Mesenchymal stem cell (in vitro differentiated cells and primary cell): Measurements from ENCODE around the gene CDC20B.
"Not testable (repeated sequence)": the region's sequence is repeated elsewhere in the genome, so short reads cannot be mapped to it uniquely, and the experiment has no call there.

Experiments
- DNase-seq: peaks from one replicate; pipeline ENCODE4 v3.0.0-alpha.2; 2013
- H2AFZ ChIP-seq: one replicate; pipeline ENCODE4 v1.6.1; 2013; ENCODE audit warnings: low read depth, mild to moderate bottlenecking, control low read depth, inconsistent platforms, low read length, moderate library complexity
- H2AK5ac ChIP-seq: 2 replicates; pipeline ENCODE4 v1.6.1; 2013; ENCODE audit warnings: low read length, moderate library complexity, mild to moderate bottlenecking, inconsistent platforms; ENCODE audit not compliant: severe bottlenecking
- H2BK120ac ChIP-seq: one replicate; pipeline ENCODE4 v1.6.1; 2013; ENCODE audit warnings: low read depth, mild to moderate bottlenecking, inconsistent platforms, low read length, moderate library complexity
- H2BK12ac ChIP-seq, 2 experiments: one replicate each; pipeline ENCODE4 v1.6.1; 2013; ENCODE audit warnings: inconsistent platforms in 2 of 2, low read length in 2 of 2, mild to moderate bottlenecking in 2 of 2, moderate library complexity in 2 of 2, control low read depth in 1 of 2
- H2BK15ac ChIP-seq: one replicate; pipeline ENCODE4 v1.6.1; 2013; ENCODE audit warnings: mild to moderate bottlenecking, low read depth, inconsistent platforms; ENCODE audit not compliant: poor library complexity, severe bottlenecking
- H2BK5ac ChIP-seq: 2 replicates; pipeline ENCODE4 v1.6.1; 2013; ENCODE audit warnings: low read depth, mild to moderate bottlenecking, low read length, control low read depth, inconsistent platforms; ENCODE audit not compliant: poor library complexity, severe bottlenecking
- H3K14ac ChIP-seq, 2 experiments: one replicate each; pipeline ENCODE4 v1.6.1; 2013; ENCODE audit warnings: inconsistent platforms in 2 of 2, low read length in 2 of 2, control low read depth in 1 of 2, mild to moderate bottlenecking in 1 of 2, moderate library complexity in 1 of 2
- H3K18ac ChIP-seq, 2 experiments: one replicate each; pipeline ENCODE4 v1.6.1; 2013; ENCODE audit warnings: inconsistent platforms in 2 of 2, low read length in 2 of 2, control low read depth in 1 of 2, low read depth in 1 of 2, mild to moderate bottlenecking in 1 of 2
- H3K23ac ChIP-seq, 2 experiments: one replicate each; pipeline ENCODE4 v1.6.1; 2013; ENCODE audit warnings: inconsistent platforms in 2 of 2, low read length in 2 of 2, mild to moderate bottlenecking in 2 of 2, moderate library complexity in 2 of 2, control low read depth in 1 of 2
- H3K27ac ChIP-seq: 2 replicates; pipeline ENCODE4 v1.5.1; 2013; ENCODE audit warnings: mild to moderate bottlenecking, moderate library complexity, low read length, control low read depth, inconsistent platforms; ENCODE audit not compliant: poor library complexity, severe bottlenecking
- H3K27me3 ChIP-seq, 2 experiments: 2 replicates each; pipeline versions ENCODE4 v1.6.1 to v1.7.0; 2013; ENCODE audit warnings: low read length in 2 of 2, mild to moderate bottlenecking in 2 of 2, moderate library complexity in 2 of 2, control low read depth in 1 of 2, inconsistent platforms in 1 of 2; ENCODE audit not compliant: control insufficient read depth in 1 of 2, insufficient read depth in 1 of 2
- H3K36me3 ChIP-seq, 2 experiments: 2 replicates each; pipeline versions ENCODE4 v1.6.1 to v1.7.0; 2013; ENCODE audit warnings: low read length in 2 of 2, control low read depth in 1 of 2, inconsistent platforms in 1 of 2, low read depth in 1 of 2, mild to moderate bottlenecking in 1 of 2; ENCODE audit not compliant: insufficient read depth in 2 of 2, control insufficient read depth in 1 of 2
- H3K4ac ChIP-seq, 2 experiments: one replicate each; pipeline ENCODE4 v1.6.1; 2013; ENCODE audit warnings: inconsistent platforms in 2 of 2, low read length in 2 of 2, mild to moderate bottlenecking in 2 of 2, moderate library complexity in 2 of 2, control low read depth in 1 of 2, low read depth in 1 of 2
- H3K4me1 ChIP-seq: 2 replicates; pipeline ENCODE4 v1.6.1; 2013; ENCODE audit warnings: low read depth, low read length, control low read depth; ENCODE audit not compliant: control insufficient read depth, insufficient read depth
- H3K4me2 ChIP-seq: 2 replicates; pipeline ENCODE4 v1.6.1; 2013; ENCODE audit warnings: low read length, mild to moderate bottlenecking, inconsistent platforms; ENCODE audit not compliant: poor library complexity, severe bottlenecking
- H3K4me3 ChIP-seq, 2 experiments: 2 replicates each; pipeline versions ENCODE4 v1.5.1 to v1.7.0; 2013; ENCODE audit warnings: low read length in 2 of 2, mild to moderate bottlenecking in 2 of 2, control low read depth in 1 of 2, low read depth in 1 of 2; ENCODE audit not compliant: insufficient read depth in 1 of 2
- H3K79me1 ChIP-seq: replicated peaks from 2 replicates; pipeline ENCODE4 v1.6.1; 2013; ENCODE audit warnings: mild to moderate bottlenecking, control low read depth, low read length, inconsistent platforms; ENCODE audit not compliant: poor library complexity, severe bottlenecking
- H3K9ac ChIP-seq: 2 replicates; pipeline ENCODE4 v1.7.0; 2013; ENCODE audit warnings: mild to moderate bottlenecking, low read length, moderate library complexity
- H3K9me3 ChIP-seq: 2 replicates; pipeline ENCODE4 v1.7.0; 2013; ENCODE audit warnings: mild to moderate bottlenecking, low read length; ENCODE audit not compliant: control insufficient read depth
- H4K8ac ChIP-seq: one replicate; pipeline ENCODE4 v1.6.1; 2013; ENCODE audit warnings: inconsistent platforms, mild to moderate bottlenecking, low read length, moderate library complexity
- H4K91ac ChIP-seq: one replicate; pipeline ENCODE4 v1.6.1; 2013; ENCODE audit warnings: mild to moderate bottlenecking, low read length, inconsistent platforms
- WGBS: methylation state at CpG from one replicate; pipeline ENCODE4 v1.1.7; 2013; ENCODE audit warnings: mixed read lengths; 5-methylcytosine and 5-hydroxymethylcytosine counted together

Gene CDC20B

GRCh38 chr5:55105976-55106375 is 67.0 kb downstream of the CDC20B start:
- not testable (repeated sequence) for H2AFZ ChIP-seq, H2BK15ac ChIP-seq

GRCh38 chr5:55104946-55105701 is 67.9 kb downstream of the CDC20B start:
- Histone ChIP-seq H2BK12ac (no peak overlapping the region), H3K18ac (no peak overlapping the region), H3K4me3 (no peak overlapping the region), H2BK120ac (no peak overlapping the region), H3K27ac (no peak overlapping the region), H2BK15ac (no peak overlapping the region), H3K36me3 (no peaks in the 10 kb centered on the region), H3K4me1 (no peaks in the 10 kb centered on the region), H4K91ac (no peak overlapping the region), H3K9me3 (peaks cover 5% of the 10 kb centered on the region), H3K23ac (no peak overlapping the region), H3K79me1 (no peaks in the 10 kb centered on the region), H4K8ac (no peak overlapping the region), H3K4me2 (no peak overlapping the region), H3K9ac (no peak overlapping the region), H2AFZ (no peak overlapping the region), H2BK5ac (no peak overlapping the region), H3K14ac (no peak overlapping the region), H3K4ac (no peak overlapping the region), H2AK5ac (no peak overlapping the region), H3K27me3 (no peaks in the 10 kb centered on the region)
- no peak for DNase-seq
- 86% methylated on average over 5 of the region's 5 CpGs for WGBS

More at GRCh38 chr5:55105976-55106375, 67.0 kb downstream of the CDC20B start:
- not testable (repeated sequence) for H2AK5ac ChIP-seq, H3K79me1 ChIP-seq, DNase-seq, H3K27me3 ChIP-seq, H2BK12ac ChIP-seq, H3K4me2 ChIP-seq, H3K4me3 ChIP-seq, H3K27ac ChIP-seq, H3K36me3 ChIP-seq, H3K4me1 ChIP-seq, H3K9me3 ChIP-seq, H4K91ac ChIP-seq, H3K14ac ChIP-seq, H3K18ac ChIP-seq, H3K9ac ChIP-seq, H4K8ac ChIP-seq, H2BK5ac ChIP-seq, H3K4ac ChIP-seq, H2BK120ac ChIP-seq, H3K23ac ChIP-seq

- no peak overlapping the region for H2BK12ac ChIP-seq
- H3K4me3 ChIP-seq = no peak overlapping the region
- H2AFZ ChIP-seq = no peak overlapping the region
- no peak overlapping the region for H3K27ac ChIP-seq
- H3K27me3 ChIP-seq = no peaks in the 10 kb centered on the region
- H4K91ac ChIP-seq = no peak overlapping the region
- H3K14ac ChIP-seq = no peak overlapping the region
- 80% methylated on average over 2 of the region's 2 CpGs for WGBS
- no peak overlapping the region for H2BK15ac ChIP-seq
- peaks cover 5% of the 10 kb centered on the region for H3K9me3 ChIP-seq
- no peak for DNase-seq
- no peak overlapping the region for H3K18ac ChIP-seq
- no peak overlapping the region for H4K8ac ChIP-seq
- H3K4me2 ChIP-seq = no peak overlapping the region
- H3K36me3 ChIP-seq = no peaks in the 10 kb centered on the region
- H2BK120ac ChIP-seq = no peak overlapping the region
- no peak overlapping the region for H3K4ac ChIP-seq
- no peaks in the 10 kb centered on the region for H3K4me1 ChIP-seq
- no peak overlapping the region for H2BK5ac ChIP-seq
- H3K23ac ChIP-seq = no peak overlapping the region
- H2AK5ac ChIP-seq = no peak overlapping the region
- H3K9ac ChIP-seq = no peak overlapping the region
- no peaks in the 10 kb centered on the region for H3K79me1 ChIP-seq
These were observed 68.8 kb downstream of the CDC20B start for GRCh38 chr5:55104036-55104772.

- Histone ChIP-seq H3K27me3 (no peaks in the 10 kb centered on the region), H2BK15ac (no peak within 1 kb of the TSS), H2BK5ac (no peak within 1 kb of the TSS), H3K23ac (no peak within 1 kb of the TSS), H3K9ac (no peak within 1 kb of the TSS), H2AK5ac (no peak within 1 kb of the TSS), H3K27ac (no peak within 1 kb of the TSS), H3K79me1 (no peaks in the 10 kb centered on the region), H3K18ac (no peak within 1 kb of the TSS), H2AFZ (no peak within 1 kb of the TSS), H2BK12ac (no peak within 1 kb of the TSS), H2BK120ac (no peak within 1 kb of the TSS), H3K4me2 (no peak within 1 kb of the TSS), H4K8ac (no peak within 1 kb of the TSS), H3K4me3 (no peak within 1 kb of the TSS), H3K4me1 (no peaks in the 10 kb centered on the region), H3K36me3 (no peaks in the 10 kb centered on the region), H3K14ac (no peak within 1 kb of the TSS), H4K91ac (no peak within 1 kb of the TSS), H3K4ac (no peak within 1 kb of the TSS), H3K9me3 (peaks cover 5% of the 10 kb centered on the region)
- no peak for DNase-seq
- 81% methylated on average over 2 of the region's 3 CpGs for WGBS
These were observed 70.6 kb downstream of the CDC20B start, which contains the start of gene GZMA for GRCh38 chr5:55102348-55102747. GZMA (plus strand) TSS chr5:55102646; CDS start chr5:55102683, 37 bp downstream.
